Measurements from ENCODE around the gene SVIL. TPM values are rescaled to one million over a fixed set of nuclear protein-coding genes. Genes with fewer than 3 reads are reported as not detected.
A peak's percentile ranks its signal among the peaks of the same experiment; 100 is the strongest.

Gene SVIL
- total RNA-seq, 1 experiment from 2014 or later, result 15.3 TPM

DNA sequence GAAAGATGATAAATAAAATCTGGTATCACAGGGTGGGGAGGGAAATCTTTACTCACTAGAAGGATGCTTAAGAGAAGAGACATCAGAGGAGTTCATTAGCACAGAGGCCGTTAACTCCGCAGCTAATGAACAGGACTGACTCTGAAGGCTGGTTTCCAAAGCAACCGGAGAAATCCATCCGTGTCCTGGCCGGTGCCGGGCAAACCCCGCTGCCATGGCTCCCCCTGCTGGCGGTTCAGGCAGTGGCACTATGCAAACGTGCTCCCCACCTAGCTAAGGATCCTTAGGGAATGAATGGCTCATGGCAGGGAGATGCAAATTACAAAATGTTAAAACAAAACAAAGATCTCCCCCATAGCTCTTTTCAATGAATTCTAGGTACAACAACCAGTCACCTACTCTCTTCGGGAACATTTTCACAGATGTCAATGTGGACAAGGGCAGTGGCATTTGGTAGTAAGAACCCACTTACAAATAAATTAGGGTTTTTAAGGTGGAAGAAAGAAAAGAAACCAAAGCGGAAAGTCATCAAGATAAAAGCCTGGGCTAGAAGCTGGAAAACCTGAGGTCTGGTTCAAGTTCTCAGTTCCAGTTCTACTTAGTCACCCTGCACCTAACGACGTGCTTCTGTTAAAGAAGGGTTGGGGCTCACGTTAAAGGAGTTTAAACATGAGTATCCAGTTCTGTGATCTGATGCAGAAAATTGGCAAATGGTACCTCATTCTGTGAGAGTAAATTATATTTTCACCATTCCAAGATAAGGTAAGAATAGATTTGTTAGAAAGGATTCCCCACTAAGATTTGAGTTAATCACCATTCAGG, 138.2 kb downstream of the SVIL start:
- Histone ChIP-seq H2BK12ac (ENCODE audit: insufficient read length, low read depth, low read length) (no peak overlapping the region), H3K9ac (ENCODE audit: extremely low read depth, insufficient read length, low read length) (no peak overlapping the region), H3K56ac (ENCODE audit: insufficient read length, low read depth, low read length) (no peak overlapping the region), H2AK5ac (ENCODE audit: insufficient read length, low read length) (no peak overlapping the region), H4K91ac (ENCODE audit: insufficient read length, low read depth, low read length) (no peak overlapping the region), H3K23me2 (ENCODE audit: insufficient read length, low read depth, low read length, poor library complexity, severe bottlenecking) (no peaks in the 10 kb centered on the region), H3K4me1 (ENCODE audit: insufficient read depth, low read length) (no peaks in the 10 kb centered on the region), H2BK120ac (ENCODE audit: low read depth, low read length, poor library complexity, severe bottlenecking) (no peak overlapping the region), H3K79me2 (ENCODE audit: insufficient read depth, low read length) (no peaks in the 10 kb centered on the region), H3K4ac (ENCODE audit: low read depth, low read length) (no peak overlapping the region), H4K8ac (replicated peaks; ENCODE audit: insufficient read length, low read depth, low read length) (no peak overlapping the region), H3K23ac (ENCODE audit: insufficient read length, low read depth, low read length) (no peak overlapping the region), H2AFZ (ENCODE audit: low read length) (no peak overlapping the region), H3K4me2 (ENCODE audit: insufficient read depth, insufficient read length, low read length) (no peak overlapping the region), H2BK20ac (ENCODE audit: low read depth, low read length, poor library complexity, severe bottlenecking) (no peak overlapping the region), H3T11ph (ENCODE audit: low read length) (no peak overlapping the region), H2BK15ac (ENCODE audit: low read depth, low read length) (no peak overlapping the region), H4K5ac (ENCODE audit: insufficient read length, low read depth, low read length) (no peak overlapping the region), H3K14ac (ENCODE audit: insufficient read depth, low read length) (no peak overlapping the region), H3K27me3 (ENCODE audit: insufficient read depth, low read length) (no peaks in the 10 kb centered on the region), H3K18ac (ENCODE audit: insufficient read length, low read depth, low read length) (no peak overlapping the region), H3K27ac (ENCODE audit: insufficient read length, low read depth, low read length) (no peak overlapping the region), H4K20me1 (ENCODE audit: control insufficient read depth, insufficient read depth, insufficient read length) (no peaks in the 10 kb centered on the region), H3K79me1 (ENCODE audit: insufficient read depth, low read depth, low read length, poor library complexity, severe bottlenecking) (no peaks in the 10 kb centered on the region), H3K9me3 (ENCODE audit: control insufficient read depth, low read depth, low read length) (no peaks in the 10 kb centered on the region), H2BK5ac (ENCODE audit: insufficient read length, low read length) (no peak overlapping the region)
- no CpG with 5 or more reads among the region's 14 CpGs for WGBS (ENCODE audit: extremely low coverage, insufficient read length, low lambda C conversion rate)
- peak overlapping the region; percentile 84 to 97 (median 94); a peak in 6 of 7 replicates for H3K27ac Mint-ChIP-seq
- peak; percentile 91 for DNase-seq
- H3K36me3 Mint-ChIP-seq (ENCODE audit: insufficient read depth in 1 of 3, low read depth in 3 of 3), result peaks cover 0 to 16% (median 0%) of the 10 kb centered on the region in 3 experiments; a peak in 3 of 7 replicates
- H3K9me3 Mint-ChIP-seq, result no peaks in the 10 kb centered on the region
- no peaks in the 10 kb centered on the region for H3K27me3 Mint-ChIP-seq (ENCODE audit: low read depth)
- peaks cover 15 to 18% of the 10 kb centered on the region in 2 experiments for H3K4me1 Mint-ChIP-seq
- TF ChIP-seq, protein P1, sequence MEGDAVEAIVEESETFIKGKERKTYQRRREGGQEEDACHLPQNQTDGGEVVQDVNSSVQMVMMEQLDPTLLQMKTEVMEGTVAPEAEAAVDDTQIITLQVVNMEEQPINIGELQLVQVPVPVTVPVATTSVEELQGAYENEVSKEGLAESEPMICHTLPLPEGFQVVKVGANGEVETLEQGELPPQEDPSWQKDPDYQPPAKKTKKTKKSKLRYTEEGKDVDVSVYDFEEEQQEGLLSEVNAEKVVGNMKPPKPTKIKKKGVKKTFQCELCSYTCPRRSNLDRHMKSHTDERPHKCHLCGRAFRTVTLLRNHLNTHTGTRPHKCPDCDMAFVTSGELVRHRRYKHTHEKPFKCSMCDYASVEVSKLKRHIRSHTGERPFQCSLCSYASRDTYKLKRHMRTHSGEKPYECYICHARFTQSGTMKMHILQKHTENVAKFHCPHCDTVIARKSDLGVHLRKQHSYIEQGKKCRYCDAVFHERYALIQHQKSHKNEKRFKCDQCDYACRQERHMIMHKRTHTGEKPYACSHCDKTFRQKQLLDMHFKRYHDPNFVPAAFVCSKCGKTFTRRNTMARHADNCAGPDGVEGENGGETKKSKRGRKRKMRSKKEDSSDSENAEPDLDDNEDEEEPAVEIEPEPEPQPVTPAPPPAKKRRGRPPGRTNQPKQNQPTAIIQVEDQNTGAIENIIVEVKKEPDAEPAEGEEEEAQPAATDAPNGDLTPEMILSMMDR (conservative IDR thresholded peaks at IDR 0.05), result peak; percentile 99
- H3K4me3 Mint-ChIP-seq, result no peak overlapping the region
